ENCODE measurements around the gene TVP23A. TPM values are rescaled to one million over a fixed set of nuclear protein-coding genes. Genes with fewer than 3 reads are reported as not detected.
"Not testable (repeated sequence)": the region's sequence is repeated elsewhere in the genome, so short reads cannot be mapped to it uniquely, and the experiment has no call there.

The TVP23A gene
- polyA plus RNA-seq, 5 donors: 5.5 to 7.9 (median 6.0) TPM

DNA sequence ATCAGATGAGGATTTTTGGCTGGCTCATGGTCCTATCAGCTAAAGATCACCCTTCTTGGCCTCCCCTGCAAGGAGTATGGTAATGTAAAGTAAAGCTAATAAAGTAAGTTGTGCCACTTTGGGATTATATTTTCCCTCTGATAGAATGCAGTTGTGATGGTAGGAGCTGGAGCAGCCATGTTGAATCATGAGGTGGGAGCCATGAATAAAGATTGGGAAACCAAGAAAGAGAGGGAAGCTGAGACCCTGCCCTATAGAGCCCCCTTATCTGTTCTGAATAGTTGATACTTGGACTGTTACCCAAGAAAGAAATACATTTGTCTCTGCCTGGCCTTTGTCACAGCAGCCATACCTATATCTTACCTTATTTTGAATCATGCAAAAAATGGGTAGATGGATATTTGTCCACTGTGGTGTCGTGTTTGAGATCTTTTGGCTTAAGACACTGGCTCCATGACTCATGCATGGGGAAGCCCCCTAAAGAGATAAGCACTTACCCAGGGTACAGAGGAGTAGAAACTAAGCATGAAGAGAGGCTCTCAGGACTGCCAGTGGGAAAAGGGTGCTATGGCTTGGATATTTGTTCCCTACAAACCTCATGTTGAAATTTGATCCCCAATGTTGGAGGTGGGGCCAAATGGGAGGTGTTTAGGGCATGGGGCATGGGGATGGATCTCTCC lies 17.7 kb upstream of the TVP23A start:
- DNase-seq: no peak

- DNase-seq: no peak
Measured at GRCh38 chr16:10835281-10835931, 16.8 kb upstream of the TVP23A start.

GRCh38 chr16:10834766-10835165 lies 16.2 kb upstream of the TVP23A start:
- no peak for DNase-seq

GRCh38 chr16:10834130-10834529 lies 15.5 kb upstream of the TVP23A start:
- DNase-seq: no peak

DNA sequence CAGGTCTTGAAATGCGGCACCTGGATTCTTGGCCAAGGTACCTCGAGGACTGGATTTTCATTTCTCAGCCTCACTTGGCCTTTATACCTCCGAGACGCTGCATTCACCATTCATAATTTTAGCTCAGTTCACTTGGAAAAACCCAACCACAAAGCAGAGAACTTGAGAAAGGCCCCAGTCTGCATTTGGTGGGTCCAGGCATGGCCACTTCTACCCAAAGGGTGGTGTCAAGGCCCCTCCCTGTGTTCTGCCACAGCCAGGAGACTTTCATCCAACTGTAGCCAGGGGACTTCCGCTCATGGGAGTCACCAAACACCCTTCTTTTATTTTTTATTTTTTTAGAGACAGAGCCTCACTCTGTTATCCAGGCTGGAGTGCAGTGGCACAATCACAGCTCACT lies 14.7 kb upstream of the TVP23A start:
- DNase-seq: no peak

DNA sequence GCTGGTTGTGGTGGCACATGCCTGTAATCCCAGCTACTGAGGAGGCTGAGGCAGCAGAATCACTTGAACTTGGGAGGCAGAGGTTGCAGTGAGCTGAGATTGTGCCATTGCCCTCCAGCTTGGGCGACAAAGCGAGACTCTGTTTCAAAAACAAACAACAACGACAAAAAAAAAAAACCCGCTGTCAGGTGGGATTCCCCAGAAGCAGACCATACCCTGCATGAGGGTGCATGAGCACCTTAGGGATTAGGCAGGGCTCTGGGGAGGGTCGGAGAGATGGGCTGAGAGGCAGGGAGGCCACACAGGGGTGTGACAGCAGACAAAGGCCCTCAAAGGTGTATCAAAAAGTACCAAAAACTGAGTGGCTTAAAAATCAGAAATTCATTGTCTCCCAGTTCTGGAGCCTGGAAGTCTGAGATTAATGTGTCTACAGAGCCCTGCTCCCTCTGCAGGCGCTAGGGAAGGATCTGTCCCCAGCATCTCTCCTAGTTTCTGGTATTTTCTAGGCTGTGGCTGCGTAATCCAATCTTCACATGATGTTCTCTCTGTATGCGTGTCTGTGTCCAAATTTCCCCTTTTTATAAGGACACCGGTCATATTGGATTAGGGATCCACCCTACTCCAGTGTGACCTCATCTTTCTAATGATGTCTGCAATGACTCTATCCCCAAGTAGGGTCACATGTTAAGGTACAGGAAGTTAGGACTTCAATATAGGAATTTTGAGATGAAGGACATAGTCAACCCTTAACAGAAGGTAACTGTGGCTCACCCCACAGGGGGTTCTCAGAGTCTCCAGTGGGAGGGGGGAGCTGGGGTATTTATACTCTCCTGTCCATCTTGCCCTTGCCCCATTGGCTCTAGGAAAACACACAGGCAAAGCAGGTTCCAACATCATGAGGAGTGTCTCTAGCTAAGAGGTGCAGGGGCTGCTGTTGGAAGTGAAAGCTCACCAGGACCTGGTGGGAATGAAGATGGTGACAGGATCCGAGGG lies 13.6 kb upstream of the TVP23A start:
- DNase-seq: no peak

DNA sequence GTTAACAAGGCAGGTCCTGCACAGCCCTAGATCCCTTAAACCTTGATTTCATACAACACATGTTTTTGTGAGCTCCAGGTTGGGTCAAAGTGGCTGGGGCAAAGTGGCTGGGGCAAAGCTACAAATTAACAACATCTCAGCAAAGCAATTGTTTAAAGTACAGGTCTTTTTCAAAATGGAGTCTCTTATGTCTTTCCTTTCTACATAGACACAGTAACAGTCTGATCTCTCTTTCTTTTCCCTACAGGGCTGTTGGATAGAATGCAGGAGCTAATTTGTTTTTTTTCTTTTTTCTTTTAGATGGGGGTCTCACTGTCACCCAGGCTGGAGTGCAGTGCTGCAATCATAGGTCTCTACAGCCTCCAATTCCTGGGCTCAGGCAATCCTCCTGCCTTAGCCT lies 11.6 kb upstream of the TVP23A start:
- DNase-seq: not testable (repeated sequence)

GRCh38 chr16:10829390-10830098 lies 10.9 kb upstream of the TVP23A start:
- DNase-seq: not testable (repeated sequence)

- peak; percentile 93 to 94 for DNase-seq
Measured at GRCh38 chr16:10828851-10829366, 10.3 kb upstream of the TVP23A start.

- DNase-seq: peak; percentile 83 to 86
Measured at GRCh38 chr16:10827691-10828341, 9.2 kb upstream of the TVP23A start.

DNA sequence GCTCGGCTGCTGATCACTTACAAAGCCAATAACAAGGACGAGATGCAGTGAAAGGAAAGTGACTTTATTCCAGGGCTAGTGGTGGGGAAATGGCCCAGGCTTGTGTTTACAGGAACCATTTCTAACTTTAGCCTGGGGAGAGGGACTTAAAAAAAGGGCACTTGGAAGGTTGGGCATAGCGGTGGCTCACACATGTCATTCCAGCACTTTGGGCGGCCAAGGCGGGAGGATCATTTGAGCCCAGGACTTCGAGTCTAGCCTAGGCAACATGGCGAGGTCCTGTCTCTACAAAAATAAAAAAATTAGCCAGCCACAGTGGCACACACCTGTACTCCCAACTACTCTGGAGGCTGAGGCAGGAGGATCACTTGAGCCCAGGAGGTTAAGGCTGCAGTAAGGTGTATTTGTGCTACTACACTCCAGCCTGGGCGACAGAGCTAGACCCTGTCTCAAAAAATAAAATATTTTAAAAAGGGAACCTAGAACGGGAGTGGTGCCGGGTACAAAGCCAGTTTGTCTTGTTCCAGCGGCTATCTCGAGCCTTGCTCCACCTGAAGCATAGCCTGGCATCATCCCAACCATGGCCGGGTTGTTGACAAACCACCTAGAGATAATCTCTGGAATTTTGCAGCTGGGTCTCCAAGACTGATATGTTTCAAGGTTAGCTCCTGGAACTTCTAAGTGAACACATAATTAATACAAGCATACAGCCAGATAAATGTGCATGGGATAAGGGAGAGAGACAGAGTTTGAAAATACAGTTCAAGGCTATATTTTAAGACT lies 5.7 kb upstream of the TVP23A start:
- peak in 1 of 2 donors; percentile 14 for DNase-seq

- no peak for DNase-seq
Measured at GRCh38 chr16:10822702-10823101, 4.1 kb upstream of the TVP23A start.

DNA sequence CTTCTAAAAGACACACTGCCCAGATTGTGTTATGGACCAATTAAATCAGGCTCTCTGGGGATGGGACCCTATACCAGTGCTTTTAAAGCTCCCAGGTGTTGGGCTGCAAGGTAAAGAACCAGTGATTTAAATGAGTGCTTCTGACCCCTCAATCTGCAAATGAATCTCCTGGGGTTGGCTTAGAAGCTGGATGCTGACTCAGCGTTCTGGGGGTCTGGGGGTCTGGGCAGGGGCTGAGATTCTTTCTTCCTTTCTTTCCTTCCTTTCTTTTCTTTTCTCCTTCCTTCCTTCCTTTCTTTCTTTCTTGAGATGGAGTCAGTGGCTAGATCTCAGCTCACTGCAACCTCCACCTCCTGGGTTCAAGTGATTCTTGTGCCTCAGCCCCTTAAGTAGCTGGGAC lies 2.0 kb upstream of the TVP23A start:
- DNase-seq: no peak

GRCh38 chr16:10817514-10817913 lies 1.1 kb downstream of the TVP23A start:
- DNase-seq: no peak

GRCh38 chr16:10813099-10813455 lies 5.5 kb downstream of the TVP23A start:
- DNase-seq: no peak

- DNase-seq: no peak
Measured at GRCh38 chr16:10812312-10813098, 6.1 kb downstream of the TVP23A start.

GRCh38 chr16:10809706-10810105 lies 8.9 kb downstream of the TVP23A start:
- no peak for DNase-seq

DNA sequence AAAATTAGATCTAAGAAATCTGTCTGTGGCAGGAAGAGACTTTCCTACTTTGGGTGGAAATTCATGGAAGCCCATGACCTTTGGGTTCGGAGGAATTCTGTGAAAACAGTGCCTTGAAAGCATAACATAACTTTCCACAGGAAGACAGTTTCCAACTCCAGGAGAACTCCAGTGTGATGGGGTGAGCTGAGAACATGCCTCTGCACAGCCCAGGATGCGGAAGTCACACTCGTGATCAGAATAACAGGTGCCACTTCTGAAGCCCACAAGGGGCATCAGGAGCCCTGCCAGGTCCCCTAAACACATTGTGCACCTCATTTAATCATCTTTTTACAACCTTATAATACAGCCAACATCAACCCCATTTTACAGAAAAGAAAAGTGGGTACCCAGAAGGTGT lies 9.7 kb downstream of the TVP23A start:
- DNase-seq: no peak

GRCh38 chr16:10808218-10808617 lies 10.4 kb downstream of the TVP23A start:
- no peak for DNase-seq
